Ascending aorta (tissue), 2 donors: ENCODE data around the gene NXT1. TPM values are rescaled to one million over a fixed set of nuclear protein-coding genes. Genes with fewer than 3 reads are reported as not detected.

Source experiments
- DNase-seq, 2 donors: peaks; one replicate each; pipeline ENCODE4 v3.0.0-alpha.2; 2019; ENCODE audit warnings: low spot score in 2 of 2
- H3K27ac ChIP-seq, 2 donors: fragments of 200-600 bp; sonication (generic); one replicate each; pipeline ENCODE4 v1.5.1; 2016 to 2017; ENCODE audit warnings: mild to moderate bottlenecking in 1 of 2
- H3K27me3 ChIP-seq: fragments of 200-600 bp; sonication (generic); one replicate; pipeline ENCODE4 v1.5.1; 2017
- H3K36me3 ChIP-seq, 2 donors: fragments of 200-600 bp; sonication (generic); one replicate each; pipeline ENCODE4 v1.5.1; 2016
- H3K4me1 ChIP-seq, 2 donors: fragments of 200-600 bp; sonication (generic); one replicate each; pipeline ENCODE4 v1.5.1; 2016 to 2017; ENCODE audit warnings: mild to moderate bottlenecking in 1 of 2
- H3K4me3 ChIP-seq, 2 donors: fragments of 200-600 bp; sonication (generic); one replicate each; pipeline ENCODE4 v1.5.1; 2016 to 2017; ENCODE audit warnings: mild to moderate bottlenecking in 1 of 2
- H3K9me3 ChIP-seq, 2 donors: fragments of 200-600 bp; sonication (generic); one replicate each; pipeline ENCODE4 v1.5.1; 2016
- CTCF ChIP-seq, 3 experiments: fragments of 200-600 bp in 2 of 3; fragments of 450-650 bp in 1 of 3; sonication (generic) in 2 of 3; IDR thresholded peaks; one replicate each; pipeline ENCODE4 v1.5.1; 2016 to 2019; ENCODE audit warnings: antibody characterized with exemption in 3 of 3, mild to moderate bottlenecking in 1 of 3, moderate library complexity in 1 of 3
- intact Hi-C: fragments of 100-400 bp; cut with DNase I; formaldehyde crosslinking; loops from one replicate; pipeline ENCODE4 v1.15.1; 2023
- total RNA-seq: library from RNA; depleted of rRNA; stranded (reverse); fragments of >200 nt; gene quantifications from one replicate; pipeline ENCODE4 v1.1.0, GENCODE V29; 2016

NXT1 gene
- 50.0 TPM for total RNA-seq

GRCh38 chr20:23350196-23350903, at the start of gene NXT1:
Gene NXT1, plus strand, starts transcription at chr20:23350791. Its CDS starts 3,251 bp downstream, at chr20:23354042.
- intact Hi-C loops = loop anchor here (1.0 to 10.0 kb wide), 7 partner anchors 8 to 1704 kb away; partner anchors contain the start of genes ACSS1, APMAP, GZF1 and SYNDIG1
- Histone ChIP-seq H3K36me3 (peaks cover 7 to 10% of the 10 kb centered on the region in 2 donors), H3K27ac (peak within 1 kb of the TSS; percentile 99 to 100), H3K27me3 (no peaks in the 10 kb centered on the region), H3K9me3 (no peaks in the 10 kb centered on the region), H3K4me3 (peak within 1 kb of the TSS; percentile 93 to 97), H3K4me1 (peaks cover 3 to 18% of the 10 kb centered on the region in 2 donors)
- TF ChIP-seq CTCF (IDR thresholded peaks at IDR 0.05) = peak in 1 of 3 experiments; percentile 0
- DNase-seq = peak; percentile 93 to 99

- Histone ChIP-seq H3K4me1 (no peaks in the 10 kb centered on the region), H3K9me3 (no peaks in the 10 kb centered on the region), H3K36me3 (no peaks in the 10 kb centered on the region), H3K27ac (no peak overlapping the region), H3K27me3 (no peaks in the 10 kb centered on the region), H3K4me3 (no peak overlapping the region)
- TF ChIP-seq CTCF (IDR thresholded peaks at IDR 0.05) = no peak
- intact Hi-C loops = no loop called here
- no peak for DNase-seq
Observed at GRCh38 chr20:23301436-23302050, 49.0 kb upstream of the NXT1 start.

GRCh38 chr20:23302386-23302785, 48.2 kb upstream of the NXT1 start:
- no peak for DNase-seq
- no peak for TF ChIP-seq CTCF (IDR thresholded peaks at IDR 0.05)
- no peaks in the 10 kb centered on the region for H3K4me1 ChIP-seq
- H3K27me3 ChIP-seq = no peaks in the 10 kb centered on the region
- intact Hi-C loops = no loop called here
- H3K9me3 ChIP-seq = no peaks in the 10 kb centered on the region
- no peak overlapping the region for H3K4me3 ChIP-seq
- no peak overlapping the region for H3K27ac ChIP-seq
- H3K36me3 ChIP-seq = no peaks in the 10 kb centered on the region

- H3K27me3 ChIP-seq = no peaks in the 10 kb centered on the region
- H3K4me3 ChIP-seq = no peak overlapping the region
- no peaks in the 10 kb centered on the region for H3K9me3 ChIP-seq
- intact Hi-C loops = no loop called here
- DNase-seq = no peak
- TF ChIP-seq CTCF (IDR thresholded peaks at IDR 0.05) = no peak
- H3K27ac ChIP-seq = no peak overlapping the region
- H3K36me3 ChIP-seq = no peaks in the 10 kb centered on the region
- H3K4me1 ChIP-seq = no peaks in the 10 kb centered on the region
Observed at GRCh38 chr20:23302801-23303200, 47.8 kb upstream of the NXT1 start.

- no peak for DNase-seq
- Histone ChIP-seq H3K27me3 (no peaks in the 10 kb centered on the region), H3K27ac (no peak overlapping the region), H3K36me3 (no peaks in the 10 kb centered on the region), H3K9me3 (no peaks in the 10 kb centered on the region), H3K4me3 (no peak overlapping the region), H3K4me1 (no peaks in the 10 kb centered on the region)
- TF ChIP-seq CTCF (IDR thresholded peaks at IDR 0.05) = no peak
- intact Hi-C loops = no loop called here
Observed at GRCh38 chr20:23303325-23304102, 47.1 kb upstream of the NXT1 start.
